ENCODE measurements around the gene HTR2C. TPM values are rescaled to one million over a fixed set of nuclear protein-coding genes. Genes with fewer than 3 reads are reported as not detected.

The HTR2C gene
- total RNA-seq, 1 donor from 2014 or later, result 1.4 TPM

DNA sequence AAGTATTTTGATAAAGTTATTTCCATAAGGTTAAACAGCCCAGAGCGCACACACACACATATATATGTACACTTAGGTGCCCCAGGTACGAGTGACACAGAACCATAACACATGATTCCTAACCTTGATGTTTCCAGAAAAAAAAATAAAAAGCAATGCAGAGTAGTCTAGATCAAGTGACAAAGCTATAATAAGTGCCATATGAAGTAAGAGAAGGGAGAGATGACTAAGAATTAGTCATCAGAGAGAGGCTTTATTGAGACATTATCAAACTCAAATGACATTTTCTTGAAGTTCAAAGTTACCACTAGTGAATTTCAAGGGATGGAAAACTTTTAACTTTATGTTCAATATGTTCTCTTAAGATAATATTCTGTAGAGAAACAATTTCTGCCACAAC lies 215.0 kb downstream of the HTR2C start:
- H3F3A ChIP-seq (ENCODE audit: low read depth), result no peaks in the 10 kb centered on the region

DNA sequence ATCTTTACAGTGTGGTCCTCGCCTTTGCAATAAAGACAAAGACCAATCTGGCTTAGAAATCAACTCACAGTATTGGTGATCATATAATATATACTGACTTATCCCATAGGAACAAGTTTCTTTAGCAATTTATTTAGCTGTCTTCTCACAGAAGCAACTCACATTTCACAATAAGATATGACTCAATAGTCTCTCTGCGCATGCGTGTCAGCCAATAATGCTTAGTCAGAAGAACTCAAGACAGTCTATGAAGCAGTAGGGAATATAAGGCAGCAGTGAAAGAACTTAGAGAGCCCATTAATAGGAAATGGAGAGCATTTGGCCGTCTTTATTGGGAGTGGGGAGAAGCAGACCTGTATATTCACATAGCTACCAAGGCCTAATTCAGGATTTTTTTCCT lies 216.8 kb downstream of the HTR2C start:
- Mint-ChIP-seq H3K27ac (no peak overlapping the region), H3K4me1 (no peaks in the 10 kb centered on the region), H3K4me3 (no peak overlapping the region), H3K36me3 (no peaks in the 10 kb centered on the region), H3K27me3 (ENCODE audit: insufficient read depth, low read depth) (no peaks in the 10 kb centered on the region), H3K9me3 (peaks cover under 1% of the 10 kb centered on the region)
- Histone ChIP-seq H4K20me1 (ENCODE audit: low read depth) (no peaks in the 10 kb centered on the region), H3K4me1 (no peaks in the 10 kb centered on the region), H3F3A (ENCODE audit: low read depth) (no peaks in the 10 kb centered on the region), H2AFZ (replicated peaks) (no peak overlapping the region), H3K9me3 (ENCODE audit: low read depth) (no peaks in the 10 kb centered on the region), H3K36me3 (no peaks in the 10 kb centered on the region), H3K79me2 (ENCODE audit: low read depth) (no peaks in the 10 kb centered on the region), H3K4me2 (no peak overlapping the region), H3K27me3 (no peaks in the 10 kb centered on the region), H3K4me3 (no peak overlapping the region), H3K9ac (no peak overlapping the region), H3K27ac (no peak overlapping the region)
- DNase-seq (ENCODE audit: low spot score), result no peak
- no peak for TF ChIP-seq EZH2phosphoT487 (IDR thresholded peaks at IDR 0.05)
- TF ChIP-seq, protein P1, sequence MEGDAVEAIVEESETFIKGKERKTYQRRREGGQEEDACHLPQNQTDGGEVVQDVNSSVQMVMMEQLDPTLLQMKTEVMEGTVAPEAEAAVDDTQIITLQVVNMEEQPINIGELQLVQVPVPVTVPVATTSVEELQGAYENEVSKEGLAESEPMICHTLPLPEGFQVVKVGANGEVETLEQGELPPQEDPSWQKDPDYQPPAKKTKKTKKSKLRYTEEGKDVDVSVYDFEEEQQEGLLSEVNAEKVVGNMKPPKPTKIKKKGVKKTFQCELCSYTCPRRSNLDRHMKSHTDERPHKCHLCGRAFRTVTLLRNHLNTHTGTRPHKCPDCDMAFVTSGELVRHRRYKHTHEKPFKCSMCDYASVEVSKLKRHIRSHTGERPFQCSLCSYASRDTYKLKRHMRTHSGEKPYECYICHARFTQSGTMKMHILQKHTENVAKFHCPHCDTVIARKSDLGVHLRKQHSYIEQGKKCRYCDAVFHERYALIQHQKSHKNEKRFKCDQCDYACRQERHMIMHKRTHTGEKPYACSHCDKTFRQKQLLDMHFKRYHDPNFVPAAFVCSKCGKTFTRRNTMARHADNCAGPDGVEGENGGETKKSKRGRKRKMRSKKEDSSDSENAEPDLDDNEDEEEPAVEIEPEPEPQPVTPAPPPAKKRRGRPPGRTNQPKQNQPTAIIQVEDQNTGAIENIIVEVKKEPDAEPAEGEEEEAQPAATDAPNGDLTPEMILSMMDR (IDR thresholded peaks at IDR 0.05), result no peak
- no peak for TF ChIP-seq EZH2 (IDR thresholded peaks at IDR 0.05)

More for the DNA sequence above, 215.0 kb downstream of the HTR2C start:
- Histone ChIP-seq H3K27ac (no peak overlapping the region), H3K79me2 (ENCODE audit: low read depth) (no peaks in the 10 kb centered on the region), H3K4me1 (no peaks in the 10 kb centered on the region), H2AFZ (replicated peaks) (no peak overlapping the region), H3K9me3 (ENCODE audit: low read depth) (no peaks in the 10 kb centered on the region), H3K9ac (no peak overlapping the region), H3K4me2 (no peak overlapping the region), H3K4me3 (no peak overlapping the region), H3K36me3 (no peaks in the 10 kb centered on the region), H3K27me3 (no peaks in the 10 kb centered on the region), H4K20me1 (ENCODE audit: low read depth) (no peaks in the 10 kb centered on the region)
- no peaks in the 10 kb centered on the region for H3K27me3 Mint-ChIP-seq (ENCODE audit: insufficient read depth, low read depth)
- peaks cover 2% of the 10 kb centered on the region for H3K9me3 Mint-ChIP-seq
- no peaks in the 10 kb centered on the region for H3K4me1 Mint-ChIP-seq
- no peak for TF ChIP-seq EZH2 (IDR thresholded peaks at IDR 0.05)
- TF ChIP-seq, protein P1 (IDR thresholded peaks at IDR 0.05), result no peak
- no peak for TF ChIP-seq EZH2phosphoT487 (IDR thresholded peaks at IDR 0.05)
- no peak for DNase-seq (ENCODE audit: low spot score)
- no peak overlapping the region for H3K27ac Mint-ChIP-seq
- H3K36me3 Mint-ChIP-seq, result no peaks in the 10 kb centered on the region
- H3K4me3 Mint-ChIP-seq, result no peak overlapping the region

DNA sequence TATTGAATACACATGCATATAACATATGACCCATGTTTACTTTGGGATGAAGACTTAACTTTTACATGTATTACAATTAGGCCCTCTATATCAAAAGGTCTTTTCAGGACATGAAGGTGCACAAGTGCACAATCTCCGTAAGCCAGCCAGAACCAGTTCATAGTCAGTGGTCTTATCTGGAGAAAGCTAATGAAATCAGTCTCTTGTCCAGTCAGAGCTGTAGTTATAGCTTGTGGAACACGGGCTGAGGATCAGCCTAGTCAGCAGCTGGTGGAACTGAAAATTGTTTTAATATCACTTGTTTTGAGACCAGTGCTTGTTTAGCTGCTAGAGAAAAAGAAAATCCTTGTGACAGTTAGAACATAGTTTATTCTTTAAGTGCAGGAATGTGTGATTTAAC lies 235.6 kb downstream of the HTR2C start:
- Histone ChIP-seq H3K4me1 (no peaks in the 10 kb centered on the region), H3K36me3 (no peaks in the 10 kb centered on the region), H3K4me3 (no peak overlapping the region), H4K20me1 (ENCODE audit: low read depth) (no peaks in the 10 kb centered on the region), H3K79me2 (ENCODE audit: low read depth) (no peaks in the 10 kb centered on the region), H3K27me3 (no peaks in the 10 kb centered on the region), H2AFZ (replicated peaks) (no peak overlapping the region), H3F3A (ENCODE audit: low read depth) (no peaks in the 10 kb centered on the region), H3K4me2 (no peak overlapping the region), H3K9ac (no peak overlapping the region), H3K27ac (no peak overlapping the region), H3K9me3 (ENCODE audit: low read depth) (no peaks in the 10 kb centered on the region)
- Mint-ChIP-seq H3K27ac (no peak overlapping the region), H3K4me1 (no peaks in the 10 kb centered on the region), H3K9me3 (no peaks in the 10 kb centered on the region), H3K4me3 (no peak overlapping the region), H3K27me3 (ENCODE audit: insufficient read depth, low read depth) (no peaks in the 10 kb centered on the region), H3K36me3 (no peaks in the 10 kb centered on the region)
- TF ChIP-seq EZH2phosphoT487 (IDR thresholded peaks at IDR 0.05), result no peak
- no peak for TF ChIP-seq EZH2 (IDR thresholded peaks at IDR 0.05)
- no peak for DNase-seq (ENCODE audit: low spot score)

DNA sequence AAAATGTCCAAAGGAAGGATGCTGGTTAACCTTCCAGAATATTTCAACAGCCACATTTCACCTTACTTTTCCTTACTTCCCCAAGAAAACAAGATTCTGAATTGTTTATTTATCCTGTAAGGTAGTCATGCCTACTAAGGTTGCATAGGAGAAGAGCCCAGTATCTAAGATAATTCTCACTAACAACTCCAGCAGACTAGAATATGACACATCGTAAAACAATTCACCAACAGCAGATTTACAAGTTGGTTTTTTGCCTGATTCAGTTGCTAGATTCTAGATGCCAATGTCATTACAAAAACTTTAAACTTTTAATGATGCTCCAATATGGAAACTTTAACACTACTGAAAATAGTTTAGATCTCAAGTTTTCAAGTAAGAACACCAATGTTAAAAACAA lies 257.2 kb downstream of the HTR2C start:
- no peak for DNase-seq (ENCODE audit: low spot score)

More for the DNA sequence above, 257.2 kb downstream of the HTR2C start:
- Mint-ChIP-seq H3K27ac (no peak overlapping the region), H3K9me3 (peaks cover 2% of the 10 kb centered on the region), H3K4me3 (no peak overlapping the region), H3K27me3 (ENCODE audit: insufficient read depth, low read depth) (no peaks in the 10 kb centered on the region), H3K4me1 (peaks cover 5% of the 10 kb centered on the region), H3K36me3 (no peaks in the 10 kb centered on the region)
- Histone ChIP-seq H3K4me2 (no peak overlapping the region), H2AFZ (replicated peaks) (no peak overlapping the region), H3K9ac (no peak overlapping the region), H3K4me3 (no peak overlapping the region), H3K9me3 (ENCODE audit: low read depth) (no peaks in the 10 kb centered on the region), H3K36me3 (no peaks in the 10 kb centered on the region), H4K20me1 (ENCODE audit: low read depth) (no peaks in the 10 kb centered on the region), H3F3A (ENCODE audit: low read depth) (no peaks in the 10 kb centered on the region), H3K79me2 (ENCODE audit: low read depth) (no peaks in the 10 kb centered on the region), H3K4me1 (peaks cover 11% of the 10 kb centered on the region), H3K27me3 (no peaks in the 10 kb centered on the region), H3K27ac (no peak overlapping the region)
- TF ChIP-seq EZH2 (IDR thresholded peaks at IDR 0.05) (no peak), EZH2phosphoT487 (IDR thresholded peaks at IDR 0.05) (no peak)
- TF ChIP-seq, protein P1 (IDR thresholded peaks at IDR 0.05), result no peak
